Measurements from ENCODE around the gene FMN1. TPM values are rescaled to one million over a fixed set of nuclear protein-coding genes. Genes with fewer than 3 reads are reported as not detected.

Gene FMN1
- total RNA-seq, 1 experiment from 2014 or later, result 3.9 TPM

GRCh38 chr15:32861761-32862160 is 332.8 kb downstream of the FMN1 start:
- BruUV-seq (replicated peaks), result no TSS peak
- CTCF ChIA-PET, result no interaction called here
- no peaks in the 10 kb centered on the region for H3K9me3 ChIP-seq (ENCODE audit: control insufficient read depth, insufficient read depth, low read depth, low read length)
- peak; percentile 73 for ATAC-seq
- in situ Hi-C loops (cut with HindIII; ENCODE audit: low pct_unique_long_range_greater_than_20kb, low sequenced_read_pairs) (no loop called here), intact Hi-C loops (cut with micrococcal nuclease; ENCODE audit: unreplicated experiment) (no loop called here)
- H3K36me3 ChIP-seq (ENCODE audit: control insufficient read depth, insufficient read depth, low read length), result no peaks in the 10 kb centered on the region
- H3K27ac ChIP-seq (ENCODE audit: low read length), result no peak overlapping the region
- H3K4me3 ChIP-seq (ENCODE audit: low read depth in 2 of 2, low read length in 2 of 2), result peak overlapping the region in 1 of 2 experiments; percentile 34; a peak in 2 of 4 replicates
- no peak for DNase-seq (ENCODE audit: low read depth, low spot score)
- no peaks in the 10 kb centered on the region for H3K27me3 ChIP-seq (ENCODE audit: control insufficient read depth, insufficient read depth, low read length)
- no peak for TF ChIP-seq POLR2AphosphoS5 (IDR thresholded peaks at IDR 0.05; ENCODE audit: low read depth, low read length)
- no peak for TF ChIP-seq CTCF (IDR thresholded peaks at IDR 0.05)
- TF ChIP-seq REST (IDR thresholded peaks at IDR 0.05; ENCODE audit: insufficient read depth in 1 of 2, low read depth in 2 of 2, low read length in 1 of 2), result no peak
- no peak for TF ChIP-seq TCF7L2 (IDR thresholded peaks at IDR 0.05; ENCODE audit: low read depth, low read length)
- TF ChIP-seq SIN3A (IDR thresholded peaks at IDR 0.05; ENCODE audit: borderline replicate concordance, insufficient read depth, low read depth, low read length), result no peak
- POLR2A ChIA-PET, result no interaction called here
- peaks cover 4% of the 10 kb centered on the region; the same call in 1 of the 2 replicates for H3K4me1 ChIP-seq (ENCODE audit: control insufficient read depth, insufficient read depth, low read length)

GRCh38 chr15:32861174-32861573 is 333.3 kb downstream of the FMN1 start:
- ChIA-PET CTCF (no interaction called here), POLR2A (no interaction called here)
- TF ChIP-seq SIN3A (IDR thresholded peaks at IDR 0.05; ENCODE audit: borderline replicate concordance, insufficient read depth, low read depth, low read length) (no peak), CTCF (IDR thresholded peaks at IDR 0.05) (no peak), TCF7L2 (IDR thresholded peaks at IDR 0.05; ENCODE audit: low read depth, low read length) (no peak), POLR2AphosphoS5 (IDR thresholded peaks at IDR 0.05; ENCODE audit: low read depth, low read length) (no peak), REST (IDR thresholded peaks at IDR 0.05; ENCODE audit: insufficient read depth in 1 of 2, low read depth in 2 of 2, low read length in 1 of 2) (no peak)
- Histone ChIP-seq H3K4me1 (ENCODE audit: control insufficient read depth, insufficient read depth, low read length) (peaks cover 4% of the 10 kb centered on the region; the same call in 1 of the 2 replicates), H3K4me3 (ENCODE audit: low read depth in 2 of 2, low read length in 2 of 2) (no peak overlapping the region), H3K27ac (ENCODE audit: low read length) (no peak overlapping the region), H3K36me3 (ENCODE audit: control insufficient read depth, insufficient read depth, low read length) (no peaks in the 10 kb centered on the region), H3K9me3 (ENCODE audit: control insufficient read depth, insufficient read depth, low read depth, low read length) (no peaks in the 10 kb centered on the region), H3K27me3 (ENCODE audit: control insufficient read depth, insufficient read depth, low read length) (no peaks in the 10 kb centered on the region)
- intact Hi-C loops (cut with micrococcal nuclease; ENCODE audit: unreplicated experiment), result no loop called here
- no peak for ATAC-seq
- no TSS peak for BruUV-seq (replicated peaks)
- in situ Hi-C loops (cut with HindIII; ENCODE audit: low pct_unique_long_range_greater_than_20kb, low sequenced_read_pairs), result no loop called here
- DNase-seq (ENCODE audit: low read depth, low spot score), result no peak
